Natural killer cell (primary cell): Measurements from ENCODE around the gene RASGEF1C. TPM values are rescaled to one million over a fixed set of nuclear protein-coding genes. Genes with fewer than 3 reads are reported as not detected.

Experiments used
- ATAC-seq, 3 donors: fragments of 150-1000 bp in 2 of 3; fragments of 200-7000 bp in 1 of 3; cut with Tn5 transposase; 1 replicate in 1 of 3; 2 replicates in 2 of 3; pipeline ENCODE4 v1.10.0; 2021; ENCODE audit warnings: mild to moderate bottlenecking in 2 of 3, moderate library complexity in 2 of 3
- DNase-seq, 2 donors: peaks; one replicate each; pipeline versions ENCODE4 v3.0.0 to v3.0.0-alpha.2; 2013 to 2021; ENCODE audit warnings: mixed read lengths in 1 of 2
- H3K27ac ChIP-seq: one replicate; pipeline ENCODE4 v1.5.1; 2013; ENCODE audit warnings: mild to moderate bottlenecking, low read length
- H3K27me3 ChIP-seq: one replicate; pipeline ENCODE4 v1.6.1; 2013; ENCODE audit warnings: low read length; ENCODE audit not compliant: control insufficient read depth, insufficient read depth
- H3K36me3 ChIP-seq: one replicate; pipeline ENCODE4 v1.6.1; 2013; ENCODE audit warnings: low read length; ENCODE audit not compliant: control insufficient read depth, insufficient read depth
- H3K4me1 ChIP-seq: one replicate; pipeline ENCODE4 v1.6.1; 2013; ENCODE audit warnings: low read length; ENCODE audit not compliant: control insufficient read depth, insufficient read depth
- H3K4me3 ChIP-seq: one replicate; pipeline ENCODE4 v1.5.1; 2013; ENCODE audit warnings: low read length
- H3K9me3 ChIP-seq: one replicate; pipeline ENCODE4 v1.6.1; 2013; ENCODE audit warnings: low read length; ENCODE audit not compliant: control insufficient read depth, insufficient read depth
- H3K27ac Mint-ChIP-seq, 2 donors: one replicate each; pipeline ENCODE4 v1.8.0; 2022; ENCODE audit warnings: mild to moderate bottlenecking in 2 of 2, mixed read lengths in 2 of 2, moderate library complexity in 1 of 2
- H3K27me3 Mint-ChIP-seq, 2 donors: one replicate each; pipeline ENCODE4 v1.8.0; 2022; ENCODE audit warnings: low read depth in 2 of 2, mixed read lengths in 2 of 2
- H3K36me3 Mint-ChIP-seq: one replicate; pipeline ENCODE4 v1.8.0; 2022; ENCODE audit warnings: mixed read lengths
- H3K4me1 Mint-ChIP-seq, 2 donors: one replicate each; pipeline ENCODE4 v1.8.0; 2022; ENCODE audit warnings: mixed read lengths in 2 of 2
- H3K4me3 Mint-ChIP-seq: one replicate; pipeline ENCODE4 v1.8.0; 2022; ENCODE audit warnings: mild to moderate bottlenecking, moderate library complexity, mixed read lengths
- H3K9me3 Mint-ChIP-seq, 2 donors: one replicate each; pipeline ENCODE4 v1.8.0; 2022; ENCODE audit warnings: mixed read lengths in 2 of 2
- CTCF ChIP-seq: fragments of 200-600 bp; IDR thresholded peaks from one replicate; pipeline ENCODE4 v1.8.0; 2022; ENCODE audit warnings: antibody characterized with exemption
- WGBS: methylation state at CpG from one replicate; pipeline ENCODE4 v1.1.7; 2013; ENCODE audit warnings: missing lambda C conversion rate; ENCODE audit not compliant: insufficient coverage; 5-methylcytosine and 5-hydroxymethylcytosine counted together
- intact Hi-C: fragments of 100-400 bp; cut with micrococcal nuclease; formaldehyde crosslinking; loops from one replicate; pipeline ENCODE4 v1.14.2; 2022
- total RNA-seq, 4 donors: library from RNA; stranded (reverse); fragments of 120-200 nt in 1 of 4; gene quantifications; one replicate each; pipeline versions ENCODE4 v1.2.3 to v1.2.4, GENCODE V29; 2013 to 2022

Gene RASGEF1C
- total RNA-seq, 3 donors from 2014 or later (not counting 1 experiment from before 2014, with no cell fraction given), result not detected

- no peak overlapping the region for H3K27ac Mint-ChIP-seq
- H3K4me1 Mint-ChIP-seq, result peaks cover 31 to 43% of the 10 kb centered on the region in 2 donors
These were observed 126.2 kb downstream of the RASGEF1C start for GRCh38 chr5:180082633-180083420.

DNA sequence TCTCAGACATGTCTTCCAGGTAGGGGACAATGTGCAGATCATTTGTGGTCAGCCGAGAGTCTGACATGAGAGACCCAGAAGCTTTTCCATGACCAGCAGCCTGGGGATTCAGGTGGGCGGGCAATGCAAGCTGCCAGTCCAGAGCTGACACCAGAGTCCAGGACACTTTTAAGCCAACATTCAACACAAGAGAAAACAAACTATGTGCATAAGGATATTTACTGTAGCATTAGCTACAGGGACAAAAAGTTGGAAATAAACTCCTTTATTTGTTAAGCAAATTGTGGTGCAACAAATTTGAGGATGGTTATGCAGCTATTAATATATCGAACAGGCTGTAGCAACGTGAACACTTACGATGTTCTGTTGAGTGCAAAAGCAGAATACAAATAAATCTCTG lies 127.5 kb downstream of the RASGEF1C start:
- Mint-ChIP-seq H3K4me1 (peaks cover 23 to 33% of the 10 kb centered on the region in 2 donors), H3K9me3 (no peaks in the 10 kb centered on the region), H3K36me3 (no peaks in the 10 kb centered on the region), H3K27ac (no peak overlapping the region), H3K4me3 (no peak overlapping the region), H3K27me3 (peaks cover 38 to 43% of the 10 kb centered on the region in 2 donors)
- no peak for DNase-seq
- no peak overlapping the region for H3K4me3 ChIP-seq
- H3K27ac ChIP-seq, result no peak overlapping the region
- 89% methylated on average over 5 of the region's 5 CpGs for WGBS
- no peak for ATAC-seq
- H3K36me3 ChIP-seq, result no peaks in the 10 kb centered on the region
- H3K4me1 ChIP-seq, result peaks cover 40% of the 10 kb centered on the region
- no peak for TF ChIP-seq CTCF
- intact Hi-C loops, result no loop called here
- peaks cover 19% of the 10 kb centered on the region for H3K27me3 ChIP-seq
- H3K9me3 ChIP-seq, result no peaks in the 10 kb centered on the region

More at GRCh38 chr5:180082633-180083420, 126.2 kb downstream of the RASGEF1C start:
- no peak overlapping the region for H3K4me3 Mint-ChIP-seq
- DNase-seq (no peak), ATAC-seq (no peak)
- WGBS, result 91% methylated on average over 17 of the region's 17 CpGs
- TF ChIP-seq CTCF, result no peak
- peaks cover 37 to 40% of the 10 kb centered on the region in 2 donors for H3K27me3 Mint-ChIP-seq
- Histone ChIP-seq H3K27me3 (peaks cover 19% of the 10 kb centered on the region), H3K9me3 (no peaks in the 10 kb centered on the region), H3K4me1 (peaks cover 51% of the 10 kb centered on the region), H3K27ac (no peak overlapping the region), H3K4me3 (no peak overlapping the region), H3K36me3 (no peaks in the 10 kb centered on the region)
- no peaks in the 10 kb centered on the region for H3K36me3 Mint-ChIP-seq
- intact Hi-C loops, result no loop called here
- H3K9me3 Mint-ChIP-seq, result no peaks in the 10 kb centered on the region

GRCh38 chr5:180080486-180081280 lies 128.3 kb downstream of the RASGEF1C start:
- H3K27ac Mint-ChIP-seq, result no peak overlapping the region
- intact Hi-C loops, result no loop called here
- TF ChIP-seq CTCF, result no peak
- H3K4me1 Mint-ChIP-seq, result peaks cover 15 to 25% of the 10 kb centered on the region in 2 donors
- peak overlapping the region; percentile 37 for H3K4me3 Mint-ChIP-seq
- H3K36me3 ChIP-seq, result no peaks in the 10 kb centered on the region
- DNase-seq, result peak in 1 of 2 donors; percentile 60
- no peak overlapping the region for H3K4me3 ChIP-seq
- H3K9me3 Mint-ChIP-seq, result no peaks in the 10 kb centered on the region
- 50% methylated on average over 24 of the region's 24 CpGs for WGBS
- peak in 2 of 3 donors; percentile 48 to 55 for ATAC-seq
- H3K27me3 Mint-ChIP-seq, result peaks cover 42 to 47% of the 10 kb centered on the region in 2 donors
- peaks cover 32% of the 10 kb centered on the region for H3K4me1 ChIP-seq
- no peak overlapping the region for H3K27ac ChIP-seq
- H3K9me3 ChIP-seq, result no peaks in the 10 kb centered on the region
- peaks cover 19% of the 10 kb centered on the region for H3K27me3 ChIP-seq
- H3K36me3 Mint-ChIP-seq, result no peaks in the 10 kb centered on the region
